K562 (cell line): Measurements from ENCODE around the gene UBN1. TPM values are rescaled to one million over a fixed set of nuclear protein-coding genes. Genes with fewer than 3 reads are reported as not detected.
A peak's percentile ranks its signal among the peaks of the same experiment; 100 is the strongest.

Experiments used
- BRF1 ChIP-seq: IDR thresholded peaks from 3 replicates; pipeline ENCODE4 v1.6.1; 2011; ENCODE audit warnings: borderline replicate concordance, mild to moderate bottlenecking; ENCODE audit not compliant: insufficient read length; ENCODE audit errors: extremely low read depth
- MEIS2 ChIP-seq: fragments of 450-650 bp; IDR thresholded peaks from 2 replicates; pipeline ENCODE4 v1.6.1; 2014; ENCODE audit warnings: mild to moderate bottlenecking; ENCODE audit not compliant: partially characterized antibody
- MTA3 ChIP-seq: fragments of 450-650 bp; formaldehyde crosslinking; IDR thresholded peaks from 2 replicates; pipeline ENCODE4 v1.6.1; 2017; ENCODE audit warnings: mild to moderate bottlenecking, borderline replicate concordance
- PHB ChIP-seq: fragments of 250-450 bp; sonication (Bioruptor Pico); IDR thresholded peaks from 2 replicates; pipeline ENCODE4 v1.5.0; 2021
- TCF3 ChIP-seq: sonication (generic); formaldehyde crosslinking; IDR thresholded peaks from 2 replicates; pipeline ENCODE4 v1.4.0; 2020; ENCODE audit warnings: mild to moderate bottlenecking, missing genetic modification reagents
- XRCC3 ChIP-seq: fragments of 450-650 bp; IDR thresholded peaks from 2 replicates; pipeline ENCODE4 v1.6.1; 2017; ENCODE audit warnings: mild to moderate bottlenecking, moderate library complexity
- ZBED1 ChIP-seq: IDR thresholded peaks from 2 replicates; pipeline ENCODE4 v1.6.1; 2014
- ZBTB7A ChIP-seq: IDR thresholded peaks from 2 replicates; pipeline ENCODE4 v1.6.1; 2011; ENCODE audit warnings: low read depth, mild to moderate bottlenecking, low read length, moderate library complexity, borderline replicate concordance; ENCODE audit not compliant: control insufficient read depth
- ZNF224 ChIP-seq: sonication (generic); formaldehyde crosslinking; IDR thresholded peaks from 2 replicates; pipeline ENCODE4 v1.8.0; 2022; ENCODE audit warnings: mild to moderate bottlenecking, missing genetic modification reagents
- polyA plus RNA-seq, 8 experiments: library from polyadenylated mRNA; depleted of rRNA in 4 of 8; stranded (reverse) in 5 of 8; unstranded in 3 of 8; fragments of >200 nt; fragmentation: Nextera tagmentation in 2 of 8; fragmentation: Illumina TruSeq in 1 of 8; extraction: Ambion mirVana in 2 of 8; extraction: Trizol in 1 of 8; gene quantifications; 2 replicates each; pipeline versions ENCODE4 v1.2.1 to v1.2.3, GENCODE V29; 2011 to 2014; ENCODE audit warnings: inconsistent platforms in 1 of 8, missing spikeins in 1 of 8
- total RNA-seq, 7 experiments: library from RNA; depleted of rRNA in 6 of 7; stranded (reverse); fragments of >200 nt in 6 of 7; fragmentation: Illumina TruSeq in 2 of 7; extraction: Trizol in 2 of 7; gene quantifications; 2 replicates each; pipeline versions ENCODE4 v1.2.1 to v1.2.3, GENCODE V29; 2011 to 2021; ENCODE audit warnings: low replicate concordance in 1 of 7
- TF ChIP-seq, protein P1 (sequence below), 2 experiments: fragments of 450-650 bp; IDR thresholded peaks; 2 replicates each; pipeline ENCODE4 v1.6.1; 2016
- TF ChIP-seq, protein P2 (sequence below), 2 experiments: fragments of 450-650 bp; conservative IDR thresholded peaks; 2 replicates each; pipeline ENCODE4 v1.6.1; 2017; ENCODE audit warnings: mild to moderate bottlenecking in 2 of 2, moderate library complexity in 2 of 2
- TF ChIP-seq, protein P3 (sequence below): fragments of 250-450 bp; sonication (Bioruptor Pico); IDR thresholded peaks from 2 replicates; pipeline ENCODE4 v1.9.0; 2021; ENCODE audit warnings: mild to moderate bottlenecking
- TF ChIP-seq, protein P4 (sequence below): sonication (generic); formaldehyde crosslinking; IDR thresholded peaks from 2 replicates; pipeline ENCODE4 v1.8.0; 2022; ENCODE audit warnings: mild to moderate bottlenecking, missing genetic modification reagents
- TF ChIP-seq, protein P5 (sequence below): sonication (generic); formaldehyde crosslinking; IDR thresholded peaks from 2 replicates; pipeline ENCODE4 v1.8.0; 2023; ENCODE audit warnings: mild to moderate bottlenecking, missing genetic modification reagents

Gene UBN1
- total and polyA plus RNA-seq, 9 of the 15 experiments (the other 6 are each of a cell fraction or from before 2014, with no cell fraction given), result 1.5 to 45.7 (median 20.6) TPM

DNA sequence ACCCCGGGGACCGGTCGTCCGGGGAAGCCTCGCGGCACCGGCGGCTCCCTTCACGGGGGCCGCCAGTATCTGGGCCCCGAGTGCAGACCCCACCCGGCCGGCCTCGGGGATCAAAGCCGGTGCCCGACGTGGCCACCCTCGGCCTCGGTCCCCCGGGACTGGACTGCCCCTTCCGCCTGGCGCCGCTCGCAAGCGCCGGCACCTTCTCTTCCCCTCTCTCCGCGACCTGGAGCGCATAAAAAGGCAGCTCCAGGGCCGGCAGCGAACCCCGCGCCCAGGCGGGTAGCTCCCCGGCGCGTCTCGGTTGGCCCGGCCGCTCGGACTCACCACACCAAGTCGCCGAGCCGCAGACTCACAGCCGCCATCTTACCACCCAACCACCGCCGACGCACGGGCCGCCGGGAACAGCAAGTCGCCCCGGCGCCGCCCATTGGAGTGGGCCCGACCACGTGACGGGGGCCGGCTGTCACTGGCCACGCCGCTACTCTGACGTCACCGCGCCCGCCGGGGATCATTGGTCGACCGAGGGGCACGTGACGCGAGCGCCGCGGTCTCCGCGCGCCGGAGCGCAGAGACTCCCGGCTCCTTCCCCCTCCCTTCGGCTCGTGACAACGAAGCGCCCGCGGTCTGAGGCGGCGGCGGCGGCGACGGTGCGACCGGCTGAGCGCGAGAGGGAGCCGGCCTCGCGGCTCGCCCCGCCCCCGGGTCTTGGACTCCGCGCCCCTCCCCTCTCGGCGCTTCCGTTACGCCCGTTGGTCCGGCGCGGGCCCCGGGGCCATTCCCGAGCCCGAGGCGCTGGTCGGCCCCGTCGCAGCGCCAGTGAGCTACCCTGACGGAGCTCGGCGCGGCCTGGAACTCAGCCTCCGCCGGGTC lies at the start of gene UBN1, which contains the start of gene GLYR1 (continued):
- TF ChIP-seq, protein P1, sequence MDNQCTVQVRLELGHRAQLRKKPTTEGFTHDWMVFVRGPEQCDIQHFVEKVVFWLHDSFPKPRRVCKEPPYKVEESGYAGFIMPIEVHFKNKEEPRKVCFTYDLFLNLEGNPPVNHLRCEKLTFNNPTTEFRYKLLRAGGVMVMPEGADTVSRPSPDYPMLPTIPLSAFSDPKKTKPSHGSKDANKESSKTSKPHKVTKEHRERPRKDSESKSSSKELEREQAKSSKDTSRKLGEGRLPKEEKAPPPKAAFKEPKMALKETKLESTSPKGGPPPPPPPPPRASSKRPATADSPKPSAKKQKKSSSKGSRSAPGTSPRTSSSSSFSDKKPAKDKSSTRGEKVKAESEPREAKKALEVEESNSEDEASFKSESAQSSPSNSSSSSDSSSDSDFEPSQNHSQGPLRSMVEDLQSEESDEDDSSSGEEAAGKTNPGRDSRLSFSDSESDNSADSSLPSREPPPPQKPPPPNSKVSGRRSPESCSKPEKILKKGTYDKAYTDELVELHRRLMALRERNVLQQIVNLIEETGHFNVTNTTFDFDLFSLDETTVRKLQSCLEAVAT (IDR thresholded peaks at IDR 0.05), result 0 out of 4 replicates have a peak, but pooled peaks of 1 of the 2 experiments have one; percentile 33
- TF ChIP-seq, protein P2, sequence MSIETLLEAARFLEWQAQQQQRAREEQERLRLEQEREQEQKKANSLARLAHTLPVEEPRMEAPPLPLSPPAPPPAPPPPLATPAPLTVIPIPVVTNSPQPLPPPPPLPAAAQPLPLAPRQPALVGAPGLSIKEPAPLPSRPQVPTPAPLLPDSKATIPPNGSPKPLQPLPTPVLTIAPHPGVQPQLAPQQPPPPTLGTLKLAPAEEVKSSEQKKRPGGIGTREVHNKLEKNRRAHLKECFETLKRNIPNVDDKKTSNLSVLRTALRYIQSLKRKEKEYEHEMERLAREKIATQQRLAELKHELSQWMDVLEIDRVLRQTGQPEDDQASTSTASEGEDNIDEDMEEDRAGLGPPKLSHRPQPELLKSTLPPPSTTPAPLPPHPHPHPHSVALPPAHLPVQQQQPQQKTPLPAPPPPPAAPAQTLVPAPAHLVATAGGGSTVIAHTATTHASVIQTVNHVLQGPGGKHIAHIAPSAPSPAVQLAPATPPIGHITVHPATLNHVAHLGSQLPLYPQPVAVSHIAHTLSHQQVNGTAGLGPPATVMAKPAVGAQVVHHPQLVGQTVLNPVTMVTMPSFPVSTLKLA (conservative IDR thresholded peaks at IDR 0.05), result peak; percentile 95 to 97
- TF ChIP-seq XRCC3, result no peak
- TF ChIP-seq ZNF224, result no peak
- TF ChIP-seq, protein P3, sequence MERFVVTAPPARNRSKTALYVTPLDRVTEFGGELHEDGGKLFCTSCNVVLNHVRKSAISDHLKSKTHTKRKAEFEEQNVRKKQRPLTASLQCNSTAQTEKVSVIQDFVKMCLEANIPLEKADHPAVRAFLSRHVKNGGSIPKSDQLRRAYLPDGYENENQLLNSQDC (CRISPR knock-in tag), result 0 out of 2 replicates have a peak, but pooled peaks have one; percentile 27
- TF ChIP-seq, protein P4, sequence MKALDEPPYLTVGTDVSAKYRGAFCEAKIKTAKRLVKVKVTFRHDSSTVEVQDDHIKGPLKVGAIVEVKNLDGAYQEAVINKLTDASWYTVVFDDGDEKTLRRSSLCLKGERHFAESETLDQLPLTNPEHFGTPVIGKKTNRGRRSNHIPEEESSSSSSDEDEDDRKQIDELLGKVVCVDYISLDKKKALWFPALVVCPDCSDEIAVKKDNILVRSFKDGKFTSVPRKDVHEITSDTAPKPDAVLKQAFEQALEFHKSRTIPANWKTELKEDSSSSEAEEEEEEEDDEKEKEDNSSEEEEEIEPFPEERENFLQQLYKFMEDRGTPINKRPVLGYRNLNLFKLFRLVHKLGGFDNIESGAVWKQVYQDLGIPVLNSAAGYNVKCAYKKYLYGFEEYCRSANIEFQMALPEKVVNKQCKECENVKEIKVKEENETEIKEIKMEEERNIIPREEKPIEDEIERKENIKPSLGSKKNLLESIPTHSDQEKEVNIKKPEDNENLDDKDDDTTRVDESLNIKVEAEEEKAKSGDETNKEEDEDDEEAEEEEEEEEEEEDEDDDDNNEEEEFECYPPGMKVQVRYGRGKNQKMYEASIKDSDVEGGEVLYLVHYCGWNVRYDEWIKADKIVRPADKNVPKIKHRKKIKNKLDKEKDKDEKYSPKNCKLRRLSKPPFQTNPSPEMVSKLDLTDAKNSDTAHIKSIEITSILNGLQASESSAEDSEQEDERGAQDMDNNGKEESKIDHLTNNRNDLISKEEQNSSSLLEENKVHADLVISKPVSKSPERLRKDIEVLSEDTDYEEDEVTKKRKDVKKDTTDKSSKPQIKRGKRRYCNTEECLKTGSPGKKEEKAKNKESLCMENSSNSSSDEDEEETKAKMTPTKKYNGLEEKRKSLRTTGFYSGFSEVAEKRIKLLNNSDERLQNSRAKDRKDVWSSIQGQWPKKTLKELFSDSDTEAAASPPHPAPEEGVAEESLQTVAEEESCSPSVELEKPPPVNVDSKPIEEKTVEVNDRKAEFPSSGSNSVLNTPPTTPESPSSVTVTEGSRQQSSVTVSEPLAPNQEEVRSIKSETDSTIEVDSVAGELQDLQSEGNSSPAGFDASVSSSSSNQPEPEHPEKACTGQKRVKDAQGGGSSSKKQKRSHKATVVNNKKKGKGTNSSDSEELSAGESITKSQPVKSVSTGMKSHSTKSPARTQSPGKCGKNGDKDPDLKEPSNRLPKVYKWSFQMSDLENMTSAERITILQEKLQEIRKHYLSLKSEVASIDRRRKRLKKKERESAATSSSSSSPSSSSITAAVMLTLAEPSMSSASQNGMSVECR (CRISPR knock-in tag), result peak; percentile 87
- 0 out of 2 replicates have a peak, but pooled peaks have one; percentile 15 for TF ChIP-seq ZBTB7A
- TF ChIP-seq BRF1, result no peak
- TF ChIP-seq, protein P5, sequence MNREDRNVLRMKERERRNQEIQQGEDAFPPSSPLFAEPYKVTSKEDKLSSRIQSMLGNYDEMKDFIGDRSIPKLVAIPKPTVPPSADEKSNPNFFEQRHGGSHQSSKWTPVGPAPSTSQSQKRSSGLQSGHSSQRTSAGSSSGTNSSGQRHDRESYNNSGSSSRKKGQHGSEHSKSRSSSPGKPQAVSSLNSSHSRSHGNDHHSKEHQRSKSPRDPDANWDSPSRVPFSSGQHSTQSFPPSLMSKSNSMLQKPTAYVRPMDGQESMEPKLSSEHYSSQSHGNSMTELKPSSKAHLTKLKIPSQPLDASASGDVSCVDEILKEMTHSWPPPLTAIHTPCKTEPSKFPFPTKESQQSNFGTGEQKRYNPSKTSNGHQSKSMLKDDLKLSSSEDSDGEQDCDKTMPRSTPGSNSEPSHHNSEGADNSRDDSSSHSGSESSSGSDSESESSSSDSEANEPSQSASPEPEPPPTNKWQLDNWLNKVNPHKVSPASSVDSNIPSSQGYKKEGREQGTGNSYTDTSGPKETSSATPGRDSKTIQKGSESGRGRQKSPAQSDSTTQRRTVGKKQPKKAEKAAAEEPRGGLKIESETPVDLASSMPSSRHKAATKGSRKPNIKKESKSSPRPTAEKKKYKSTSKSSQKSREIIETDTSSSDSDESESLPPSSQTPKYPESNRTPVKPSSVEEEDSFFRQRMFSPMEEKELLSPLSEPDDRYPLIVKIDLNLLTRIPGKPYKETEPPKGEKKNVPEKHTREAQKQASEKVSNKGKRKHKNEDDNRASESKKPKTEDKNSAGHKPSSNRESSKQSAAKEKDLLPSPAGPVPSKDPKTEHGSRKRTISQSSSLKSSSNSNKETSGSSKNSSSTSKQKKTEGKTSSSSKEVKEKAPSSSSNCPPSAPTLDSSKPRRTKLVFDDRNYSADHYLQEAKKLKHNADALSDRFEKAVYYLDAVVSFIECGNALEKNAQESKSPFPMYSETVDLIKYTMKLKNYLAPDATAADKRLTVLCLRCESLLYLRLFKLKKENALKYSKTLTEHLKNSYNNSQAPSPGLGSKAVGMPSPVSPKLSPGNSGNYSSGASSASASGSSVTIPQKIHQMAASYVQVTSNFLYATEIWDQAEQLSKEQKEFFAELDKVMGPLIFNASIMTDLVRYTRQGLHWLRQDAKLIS (CRISPR knock-in tag), result peak; percentile 78
- TF ChIP-seq PHB (CRISPR knock-in tag), result 0 out of 2 replicates have a peak, but pooled peaks have one; percentile 71
- peak; percentile 55 for TF ChIP-seq MEIS2
- peak; percentile 19; the same call in 1 of the 2 replicates for TF ChIP-seq TCF3 (CRISPR knock-in tag)
- TF ChIP-seq ZBED1, result no peak
- peak; percentile 73; the same call in 1 of the 2 replicates for TF ChIP-seq MTA3
